Endothelial cell of umbilical vein (primary cell): ENCODE data around the gene VARS1.

Source experiments
- CTCF ChIP-seq, 2 donors: IDR thresholded peaks; 1 replicate in 1 of 2; 2 replicates in 1 of 2; pipeline ENCODE4 v1.5.1; 2011; ENCODE audit warnings: low read length in 2 of 2, mild to moderate bottlenecking in 2 of 2, moderate library complexity in 2 of 2, control low read depth in 1 of 2, inconsistent platforms in 1 of 2, low read depth in 1 of 2; ENCODE audit not compliant: insufficient read depth in 1 of 2; ENCODE audit errors: extremely low read depth in 1 of 2
- JUN ChIP-seq: IDR thresholded peaks from 2 replicates; pipeline ENCODE4 v1.6.1; 2011; ENCODE audit warnings: borderline replicate concordance, low read depth; ENCODE audit not compliant: insufficient read length, insufficient read depth
- MAX ChIP-seq: IDR thresholded peaks from 2 replicates; pipeline ENCODE4 v1.6.1; 2011; ENCODE audit not compliant: insufficient read depth, insufficient read length
- POLR2A ChIP-seq: IDR thresholded peaks from 2 replicates; pipeline ENCODE4 v1.6.1; 2012; ENCODE audit warnings: low read depth, mild to moderate bottlenecking, control low read depth, low read length
- POLR2AphosphoS5 ChIP-seq: IDR thresholded peaks from 2 replicates; pipeline ENCODE4 v1.6.1; 2012; ENCODE audit warnings: low read depth, mild to moderate bottlenecking, control low read depth, low read length, moderate library complexity; ENCODE audit not compliant: insufficient read depth

GRCh38 chr6:31770860-31771259, 24.7 kb downstream of the VARS1 start:
- TF ChIP-seq CTCF (IDR thresholded peaks at IDR 0.05; ENCODE audit: extremely low read depth in 1 of 2, insufficient read depth in 1 of 2, low read depth in 1 of 2, low read length in 2 of 2) = no peak
- TF ChIP-seq MAX = no peak
- no peak for TF ChIP-seq JUN
- TF ChIP-seq POLR2AphosphoS5 = no peak
- TF ChIP-seq POLR2A = no peak
